GM12864 (cell line): Measurements from ENCODE around the gene TNFRSF11A.

Experiments used
- DNase-seq: peaks from one replicate; pipeline ENCODE4 v3.0.0-alpha.2; 2011; ENCODE audit warnings: low read depth
- H3K4me3 ChIP-seq: 2 replicates; pipeline ENCODE4 v1.5.1; 2011; ENCODE audit warnings: mild to moderate bottlenecking, low read depth, low read length, control low read depth
- TF ChIP-seq, protein P1 (sequence below): IDR thresholded peaks from 2 replicates; pipeline ENCODE4 v1.5.1; 2011; ENCODE audit warnings: low read depth, mild to moderate bottlenecking, moderate library complexity, low read length, control low read depth, inconsistent platforms; ENCODE audit errors: missing control alignments

The TNFRSF11A gene

DNA sequence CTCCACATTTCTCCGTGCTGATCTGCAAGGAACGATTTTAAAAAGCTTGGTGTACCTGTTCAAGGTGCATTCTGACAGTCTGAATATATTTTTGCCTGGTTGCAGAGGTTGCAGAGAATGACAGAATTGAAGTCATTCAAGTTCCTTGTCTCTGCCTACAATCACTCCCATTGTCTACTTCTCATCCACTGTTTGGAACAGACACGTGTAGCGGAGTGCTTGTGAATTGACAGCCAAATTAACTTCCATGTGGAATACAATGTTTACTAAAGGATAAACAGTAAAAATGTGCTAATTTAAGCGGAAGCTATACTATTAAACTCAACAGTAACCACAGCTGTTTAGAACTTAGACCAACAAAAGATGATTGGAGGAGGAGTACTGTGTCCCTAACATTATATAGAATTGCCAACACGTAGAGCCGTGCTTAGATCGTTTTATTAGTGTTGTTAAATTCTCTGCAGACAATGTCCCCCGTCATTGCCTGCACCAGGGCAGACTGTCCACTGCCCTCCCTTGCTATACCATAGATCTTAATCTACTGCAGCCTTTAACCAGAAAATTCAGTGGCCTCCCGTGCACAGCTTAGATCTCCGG, 110.4 kb downstream of the TNFRSF11A start:
- DNase-seq = no peak
- TF ChIP-seq, protein P1, sequence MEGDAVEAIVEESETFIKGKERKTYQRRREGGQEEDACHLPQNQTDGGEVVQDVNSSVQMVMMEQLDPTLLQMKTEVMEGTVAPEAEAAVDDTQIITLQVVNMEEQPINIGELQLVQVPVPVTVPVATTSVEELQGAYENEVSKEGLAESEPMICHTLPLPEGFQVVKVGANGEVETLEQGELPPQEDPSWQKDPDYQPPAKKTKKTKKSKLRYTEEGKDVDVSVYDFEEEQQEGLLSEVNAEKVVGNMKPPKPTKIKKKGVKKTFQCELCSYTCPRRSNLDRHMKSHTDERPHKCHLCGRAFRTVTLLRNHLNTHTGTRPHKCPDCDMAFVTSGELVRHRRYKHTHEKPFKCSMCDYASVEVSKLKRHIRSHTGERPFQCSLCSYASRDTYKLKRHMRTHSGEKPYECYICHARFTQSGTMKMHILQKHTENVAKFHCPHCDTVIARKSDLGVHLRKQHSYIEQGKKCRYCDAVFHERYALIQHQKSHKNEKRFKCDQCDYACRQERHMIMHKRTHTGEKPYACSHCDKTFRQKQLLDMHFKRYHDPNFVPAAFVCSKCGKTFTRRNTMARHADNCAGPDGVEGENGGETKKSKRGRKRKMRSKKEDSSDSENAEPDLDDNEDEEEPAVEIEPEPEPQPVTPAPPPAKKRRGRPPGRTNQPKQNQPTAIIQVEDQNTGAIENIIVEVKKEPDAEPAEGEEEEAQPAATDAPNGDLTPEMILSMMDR = no peak
- no peak overlapping the region for H3K4me3 ChIP-seq

DNA sequence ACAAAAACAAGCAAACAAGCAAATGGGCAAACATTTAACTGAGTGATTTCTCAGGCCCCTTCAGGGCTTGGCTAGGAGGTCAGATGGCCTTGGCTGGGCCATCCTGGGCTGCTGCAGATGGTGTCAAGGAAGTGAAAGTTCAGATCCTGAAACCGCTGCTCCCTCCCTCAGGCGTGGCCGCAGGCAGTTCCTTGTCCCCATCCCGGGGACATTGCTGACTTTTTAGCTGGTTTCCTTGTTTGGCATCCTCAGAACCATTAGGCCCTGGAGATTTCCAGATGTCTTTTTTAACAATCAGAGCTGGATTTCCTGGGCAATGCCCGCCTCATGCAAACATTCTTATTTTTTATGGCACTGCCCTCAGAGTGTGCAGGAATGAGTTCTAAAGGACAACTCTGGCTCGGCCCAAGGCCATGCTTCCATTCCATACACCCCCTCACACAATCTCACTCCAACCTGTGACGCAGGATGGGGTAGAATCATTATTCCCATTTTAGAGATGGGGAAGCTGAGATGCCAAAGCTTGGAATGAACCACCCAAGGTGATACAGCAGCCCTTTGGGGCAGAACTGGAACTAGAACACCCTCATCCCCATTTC, 111.6 kb downstream of the TNFRSF11A start:
- no peak for DNase-seq
- TF ChIP-seq, protein P1 = no peak
- H3K4me3 ChIP-seq = no peak overlapping the region

DNA sequence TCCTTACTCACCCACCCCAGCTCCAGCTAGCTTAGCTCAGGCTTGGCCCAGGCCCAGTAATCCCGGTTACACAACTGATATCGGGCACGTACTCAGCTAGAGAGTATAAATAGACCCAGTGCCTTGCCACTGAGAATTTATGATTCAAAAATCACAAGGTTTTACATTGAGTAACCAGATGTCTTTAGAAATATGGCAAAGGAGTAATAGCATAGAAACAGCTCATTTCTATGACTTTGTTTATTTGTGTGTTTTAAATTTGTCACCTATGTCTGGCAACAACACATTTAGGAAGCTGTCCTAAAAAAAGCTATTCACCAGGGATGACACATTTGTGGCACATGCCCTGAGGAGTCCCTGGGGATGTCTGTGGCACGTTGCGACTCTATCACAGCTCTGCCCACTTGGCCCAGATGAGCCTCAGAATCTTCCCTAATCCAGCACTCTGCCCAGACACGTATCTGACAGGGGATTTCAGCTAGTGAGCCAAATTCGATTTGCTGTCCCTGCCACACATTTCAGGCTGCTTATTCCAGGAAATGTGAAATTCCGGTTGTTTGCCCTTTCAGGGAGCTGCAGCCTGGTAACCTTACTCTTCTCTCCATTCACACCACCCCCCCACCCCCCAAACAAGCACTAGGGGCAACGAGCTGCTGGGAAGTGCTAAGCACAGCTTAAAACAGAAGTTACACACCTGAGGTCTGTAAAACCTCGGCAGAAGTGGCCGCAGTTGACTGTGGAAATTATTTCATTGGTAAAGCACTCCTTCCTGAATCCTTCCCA, 112.3 kb downstream of the TNFRSF11A start:
- TF ChIP-seq, protein P1 = no peak
- no peak for DNase-seq
- H3K4me3 ChIP-seq = no peak overlapping the region

DNA sequence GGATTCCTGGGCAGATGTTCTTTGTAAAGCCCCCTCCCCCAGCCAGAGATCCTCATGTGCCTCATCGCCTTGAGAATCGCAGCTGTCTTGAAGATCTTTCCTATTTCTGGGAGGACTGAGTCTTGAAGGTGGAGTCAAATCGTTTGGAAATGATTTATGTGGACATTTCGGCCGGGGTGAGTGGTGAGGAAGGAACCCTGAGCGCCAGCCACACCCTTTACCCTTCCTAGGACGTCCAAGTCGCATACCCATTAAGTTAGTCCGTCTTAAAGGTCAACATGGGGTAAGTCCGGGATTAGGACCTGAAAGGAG, 112.9 kb downstream of the TNFRSF11A start:
- TF ChIP-seq, protein P1 = no peak
- no peak for DNase-seq

DNA sequence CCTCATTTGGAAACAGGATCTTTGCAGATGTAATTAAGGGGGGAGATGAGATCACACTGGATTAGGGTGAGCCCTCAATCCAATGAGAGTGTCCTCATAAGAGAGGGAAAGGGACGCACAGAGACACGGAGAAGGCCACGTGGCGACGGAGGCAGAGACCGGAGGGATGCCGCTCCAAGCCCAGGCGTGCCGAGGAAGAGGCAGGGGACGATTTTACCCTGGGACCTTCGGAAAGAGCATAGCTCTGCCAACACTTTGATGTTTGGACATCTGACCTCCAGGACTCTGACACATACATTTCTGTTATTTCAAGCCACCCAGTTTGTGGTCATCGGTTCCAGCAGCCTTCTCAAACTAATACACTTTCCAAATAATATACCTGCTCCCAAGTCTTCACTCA, 113.3 kb downstream of the TNFRSF11A start:
- DNase-seq = no peak
- TF ChIP-seq, protein P1 = no peak
- H3K4me3 ChIP-seq = no peak overlapping the region

More for the DNA sequence above, 112.9 kb downstream of the TNFRSF11A start:
- H3K4me3 ChIP-seq = no peak overlapping the region

DNA sequence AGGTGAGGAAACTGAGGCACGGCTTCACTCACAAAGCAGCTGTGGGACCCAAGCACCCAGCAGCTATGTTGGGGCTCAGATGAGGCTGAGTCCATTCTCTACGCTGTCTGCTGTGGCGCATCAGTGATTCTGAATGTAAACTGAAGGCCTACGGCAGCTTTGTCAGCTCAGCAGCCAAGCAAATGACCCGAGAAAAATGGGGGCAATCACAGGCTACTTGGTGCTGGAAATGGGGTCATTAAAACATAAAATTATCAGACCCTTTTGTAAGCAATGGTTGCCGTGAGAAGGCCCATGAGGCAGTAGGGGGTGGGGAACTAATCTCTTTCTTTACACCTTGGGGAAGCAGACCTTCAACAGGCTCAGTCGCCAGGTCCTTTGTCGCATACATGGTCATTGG, 113.8 kb downstream of the TNFRSF11A start:
- DNase-seq = no peak
- TF ChIP-seq, protein P1 = no peak
- H3K4me3 ChIP-seq = no peak overlapping the region
